A549 (cell line): ENCODE measurements around the gene FOXM1.
A peak's percentile ranks its signal among the peaks of the same experiment; 100 is the strongest.

Experiments used
- BHLHE40 ChIP-seq: IDR thresholded peaks from 2 replicates; pipeline ENCODE4 v1.6.1; 2012; ENCODE audit warnings: low read depth, low read length, inconsistent platforms
- EP300 ChIP-seq, 2 experiments: fragments of >200 bp; sonication (Bioruptor Twin); formaldehyde crosslinking; IDR thresholded peaks; 2 replicates in 1 of 2; 3 replicates in 1 of 2; pipeline ENCODE4 v1.6.1; 2016 to 2017
- HOXB13 ChIP-seq: fragments of 250-450 bp; sonication (Bioruptor Pico); IDR thresholded peaks from 2 replicates; pipeline ENCODE4 v1.5.0; 2020; ENCODE audit warnings: low read depth, mild to moderate bottlenecking, moderate library complexity
- MYC ChIP-seq: IDR thresholded peaks from 2 replicates; pipeline ENCODE4 v1.6.1; 2012; ENCODE audit warnings: mild to moderate bottlenecking, inconsistent platforms, low read length, improper control_type of control experiment, borderline replicate concordance
- NR3C1 ChIP-seq: fragments of >200 bp; sonication (Bioruptor Twin); formaldehyde crosslinking; IDR thresholded peaks from 3 replicates; pipeline ENCODE4 v1.6.1; 2017
- POLR2A ChIP-seq: IDR thresholded peaks from 2 replicates; pipeline ENCODE4 v1.6.1; 2012; ENCODE audit warnings: mild to moderate bottlenecking, low read length
- POLR2AphosphoS2 ChIP-seq: conservative IDR thresholded peaks from 2 replicates; pipeline ENCODE4 v1.6.1; 2012; ENCODE audit warnings: low read length, improper control_type of control experiment, inconsistent platforms
- RCOR1 ChIP-seq: fragments of 150-350 bp; IDR thresholded peaks from 2 replicates; pipeline ENCODE4 v1.6.1; 2014; ENCODE audit warnings: antibody characterized with exemption, low read length, low read depth
- TF ChIP-seq, protein P1 (sequence below): fragments of >200 bp; sonication (Bioruptor Twin); formaldehyde crosslinking; IDR thresholded peaks from 3 replicates; pipeline ENCODE4 v1.5.1; 2016

DNA sequence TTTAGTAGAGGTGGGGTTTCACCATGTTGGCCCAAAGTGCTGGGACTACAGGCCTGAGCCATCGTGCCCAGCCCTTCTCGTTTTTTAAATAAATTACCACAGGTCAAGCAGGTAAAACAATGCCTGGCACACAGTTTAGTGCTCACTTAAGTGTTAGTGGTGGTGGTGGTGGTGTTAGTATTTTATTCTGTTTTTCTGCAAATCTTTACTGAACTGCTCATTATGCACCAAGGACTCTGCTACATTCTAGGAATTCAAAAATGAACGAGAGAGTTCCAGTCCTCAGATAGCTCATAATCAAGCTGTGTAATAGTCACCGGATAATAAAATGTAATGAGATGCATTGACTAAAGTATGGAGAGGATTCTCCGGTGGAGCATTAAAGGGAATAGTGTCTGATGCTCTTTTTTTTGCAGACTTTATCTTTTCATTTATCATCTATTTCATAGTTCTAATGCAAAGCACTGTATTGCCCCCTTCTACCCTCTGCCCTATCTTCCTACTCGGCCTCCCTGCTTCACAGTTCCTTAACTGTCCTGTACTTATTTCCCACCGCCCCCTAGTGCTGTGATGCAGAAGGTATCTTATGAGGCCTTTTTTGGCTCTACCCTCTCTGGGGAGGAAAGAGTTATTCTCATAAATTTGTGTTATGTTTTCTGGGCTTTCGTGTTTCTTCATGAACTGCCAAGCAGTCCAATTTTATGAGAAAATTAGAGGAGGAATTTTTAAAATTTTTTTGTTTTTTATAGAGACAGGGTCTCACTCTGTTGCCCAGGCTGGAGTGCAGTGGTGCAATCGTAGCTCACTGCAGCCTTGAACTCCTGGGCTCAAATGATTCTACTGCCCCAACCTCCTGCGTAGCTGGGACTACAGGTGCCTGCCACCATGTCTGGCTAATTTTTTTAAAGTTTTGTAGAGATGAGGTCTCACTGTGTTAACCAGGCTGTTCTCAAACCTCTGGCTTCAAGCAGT is 63.5 kb downstream of the FOXM1 start:
- no peak for TF ChIP-seq POLR2AphosphoS2
- no peak for TF ChIP-seq MYC
- TF ChIP-seq, protein P1, sequence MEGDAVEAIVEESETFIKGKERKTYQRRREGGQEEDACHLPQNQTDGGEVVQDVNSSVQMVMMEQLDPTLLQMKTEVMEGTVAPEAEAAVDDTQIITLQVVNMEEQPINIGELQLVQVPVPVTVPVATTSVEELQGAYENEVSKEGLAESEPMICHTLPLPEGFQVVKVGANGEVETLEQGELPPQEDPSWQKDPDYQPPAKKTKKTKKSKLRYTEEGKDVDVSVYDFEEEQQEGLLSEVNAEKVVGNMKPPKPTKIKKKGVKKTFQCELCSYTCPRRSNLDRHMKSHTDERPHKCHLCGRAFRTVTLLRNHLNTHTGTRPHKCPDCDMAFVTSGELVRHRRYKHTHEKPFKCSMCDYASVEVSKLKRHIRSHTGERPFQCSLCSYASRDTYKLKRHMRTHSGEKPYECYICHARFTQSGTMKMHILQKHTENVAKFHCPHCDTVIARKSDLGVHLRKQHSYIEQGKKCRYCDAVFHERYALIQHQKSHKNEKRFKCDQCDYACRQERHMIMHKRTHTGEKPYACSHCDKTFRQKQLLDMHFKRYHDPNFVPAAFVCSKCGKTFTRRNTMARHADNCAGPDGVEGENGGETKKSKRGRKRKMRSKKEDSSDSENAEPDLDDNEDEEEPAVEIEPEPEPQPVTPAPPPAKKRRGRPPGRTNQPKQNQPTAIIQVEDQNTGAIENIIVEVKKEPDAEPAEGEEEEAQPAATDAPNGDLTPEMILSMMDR = peak; percentile 55
- TF ChIP-seq EP300 (IDR thresholded peaks at IDR 0.05) = no peak
- TF ChIP-seq BHLHE40 = no peak
- no peak for TF ChIP-seq HOXB13
- TF ChIP-seq NR3C1 = no peak
- no peak for TF ChIP-seq RCOR1
- TF ChIP-seq POLR2A = no peak
